ENCODE data around the gene C6orf120. TPM values are rescaled to one million over a fixed set of nuclear protein-coding genes. Genes with fewer than 3 reads are reported as not detected.

The C6orf120 gene
- total RNA-seq, 1 experiment from 2014 or later = 31.5 TPM

GRCh38 chr6:169746556-169746955 is 44.6 kb downstream of the C6orf120 start:
- Histone ChIP-seq H3K4me3 (ENCODE audit: low read depth in 2 of 2, low read length in 2 of 2) (no peak overlapping the region), H3K36me3 (ENCODE audit: control insufficient read depth, insufficient read depth, low read length) (no peaks in the 10 kb centered on the region), H3K27me3 (ENCODE audit: control insufficient read depth, insufficient read depth, low read length) (no peaks in the 10 kb centered on the region), H3K27ac (ENCODE audit: low read length) (no peak overlapping the region), H3K4me1 (ENCODE audit: control insufficient read depth, insufficient read depth, low read length) (peaks cover 9% of the 10 kb centered on the region), H3K9me3 (ENCODE audit: control insufficient read depth, insufficient read depth, low read depth, low read length) (no peaks in the 10 kb centered on the region)
- BruUV-seq (replicated peaks) = no TSS peak
- ChIA-PET POLR2A (no interaction called here), CTCF (no interaction called here)
- ATAC-seq (no peak), DNase-seq (ENCODE audit: low read depth, low spot score) (no peak)
- in situ Hi-C loops (cut with HindIII; ENCODE audit: low pct_unique_long_range_greater_than_20kb, low sequenced_read_pairs) = no loop called here
- no peak for TF ChIP-seq TCF7L2 (IDR thresholded peaks at IDR 0.05; ENCODE audit: low read depth, low read length)
- no peak for TF ChIP-seq POLR2AphosphoS5 (IDR thresholded peaks at IDR 0.05; ENCODE audit: low read depth, low read length)
- no peak for TF ChIP-seq CTCF (IDR thresholded peaks at IDR 0.05)
- TF ChIP-seq SIN3A (IDR thresholded peaks at IDR 0.05; ENCODE audit: borderline replicate concordance, insufficient read depth, low read depth, low read length) = no peak
- no peak for TF ChIP-seq REST (IDR thresholded peaks at IDR 0.05; ENCODE audit: insufficient read depth in 1 of 2, low read depth in 2 of 2, low read length in 1 of 2)
- intact Hi-C loops (cut with micrococcal nuclease; ENCODE audit: unreplicated experiment) = no loop called here

GRCh38 chr6:169751242-169752073 is 49.5 kb downstream of the C6orf120 start, which contains the start of the genes DYNLT2 and ERMARD:
TSS of gene DYNLT2 (minus strand) at chr6:169751572. CDS start at chr6:169751458, 114 bp downstream.
TSS of gene ERMARD (plus strand) at chr6:169751622. CDS start at chr6:169751658, 36 bp downstream.
- in situ Hi-C loops (cut with HindIII; ENCODE audit: low pct_unique_long_range_greater_than_20kb, low sequenced_read_pairs) = no loop called here

More at GRCh38 chr6:169751242-169752073, 49.5 kb downstream of the C6orf120 start, which contains the start of the genes DYNLT2 and ERMARD:
- BruUV-seq (replicated peaks) = no TSS peak
- Histone ChIP-seq H3K9me3 (ENCODE audit: control insufficient read depth, insufficient read depth, low read depth, low read length) (no peaks in the 10 kb centered on the region), H3K4me3 (ENCODE audit: low read depth in 2 of 2, low read length in 2 of 2) (peak within 1 kb of the TSS; percentile 89 to 95), H3K27ac (ENCODE audit: low read length) (peak within 1 kb of the TSS; percentile 93), H3K27me3 (ENCODE audit: control insufficient read depth, insufficient read depth, low read length) (no peaks in the 10 kb centered on the region), H3K4me1 (ENCODE audit: control insufficient read depth, insufficient read depth, low read length) (peaks cover 19% of the 10 kb centered on the region), H3K36me3 (ENCODE audit: control insufficient read depth, insufficient read depth, low read length) (no peaks in the 10 kb centered on the region; the same call in 1 of the 2 replicates)
- intact Hi-C loops (cut with micrococcal nuclease; ENCODE audit: unreplicated experiment) = no loop called here
- ChIA-PET CTCF (no interaction called here), POLR2A (no interaction called here)
- ATAC-seq (peak; percentile 99), DNase-seq (ENCODE audit: low read depth, low spot score) (peak; percentile 71)
- TF ChIP-seq SIN3A (IDR thresholded peaks at IDR 0.05; ENCODE audit: borderline replicate concordance, insufficient read depth, low read depth, low read length) (peak; percentile 82; the same call in 1 of the 2 replicates), REST (IDR thresholded peaks at IDR 0.05; ENCODE audit: insufficient read depth in 1 of 2, low read depth in 2 of 2, low read length in 1 of 2) (0 out of 4 replicates have a peak, but pooled peaks of 1 of the 2 experiments have one; percentile 69), CTCF (IDR thresholded peaks at IDR 0.05) (peak; percentile 10; the same call in 1 of the 2 replicates), POLR2AphosphoS5 (IDR thresholded peaks at IDR 0.05; ENCODE audit: low read depth, low read length) (peak; percentile 99), TCF7L2 (IDR thresholded peaks at IDR 0.05; ENCODE audit: low read depth, low read length) (peak; percentile 66; the same call in 1 of the 2 replicates)

Data from Panc1 (cell line).